PC-3 (cell line): Measurements from ENCODE around the gene TRMT10B. TPM values are rescaled to one million over a fixed set of nuclear protein-coding genes. Genes with fewer than 3 reads are reported as not detected.
"Not testable (repeated sequence)": the region's sequence is repeated elsewhere in the genome, so short reads cannot be mapped to it uniquely, and the experiment has no call there.

Source experiments
- ATAC-seq: fragments of 200-7000 bp; cut with Tn5 transposase; 2 replicates; pipeline ENCODE4 v1.9.1; 2020; ENCODE audit warnings: mild to moderate bottlenecking, moderate library complexity
- BruUV-seq: library from RNA; stranded (reverse); fragments of 400-500 nt; replicated peaks from 2 replicates; lab custom pipeline; 2021; lab: Mats Ljungman, UMichigan
- CTCF ChIA-PET: fragments of 300-600 bp; sonication (Branson Sonifier 250); formaldehyde crosslinking; loops from one replicate; lab custom pipeline; 2022; ENCODE audit warnings: antibody characterized with exemption; lab: Charles Lee
- POLR2A ChIA-PET: fragments of 300-600 bp; sonication (Branson Sonifier 250); formaldehyde crosslinking; loops from one replicate; lab custom pipeline; 2022; ENCODE audit warnings: antibody characterized with exemption; ENCODE audit not compliant: unreplicated experiment; lab: Charles Lee
- DNase-seq: peaks from one replicate; pipeline ENCODE4 v3.0.0-alpha.2; 2015
- H2AFZ ChIP-seq: fragments of 300-600 bp; sonication (generic); 2 replicates; pipeline ENCODE4 v1.6.0; 2016; ENCODE audit warnings: antibody characterized with exemption, low read length
- H3F3A ChIP-seq: fragments of 300-600 bp; sonication (generic); one replicate; pipeline ENCODE4 v1.6.0; 2017; ENCODE audit warnings: antibody characterized with exemption, low read length, control low read depth, mild to moderate bottlenecking; ENCODE audit not compliant: unreplicated experiment
- H3K27ac ChIP-seq: fragments of 300-600 bp; sonication (generic); 2 replicates; pipeline ENCODE4 v1.5.1; 2016; ENCODE audit warnings: mild to moderate bottlenecking, low read length
- H3K27me3 ChIP-seq: fragments of 300-600 bp; sonication (generic); 2 replicates; pipeline ENCODE4 v1.6.1; 2016; ENCODE audit warnings: low read length, mixed read lengths
- H3K36me3 ChIP-seq: fragments of 300-600 bp; sonication (generic); 2 replicates; pipeline ENCODE4 v1.6.1; 2016; ENCODE audit warnings: low read depth, mixed run types, low read length, mixed read lengths
- H3K4me1 ChIP-seq: fragments of 300-600 bp; sonication (generic); 2 replicates; pipeline ENCODE4 v1.5.1; 2016; ENCODE audit warnings: low read length; ENCODE audit not compliant: insufficient read depth
- H3K4me2 ChIP-seq: fragments of 300-600 bp; sonication (generic); 2 replicates; pipeline ENCODE4 v1.6.0; 2016; ENCODE audit warnings: low read length
- H3K4me3 ChIP-seq: fragments of 300-600 bp; sonication (generic); 2 replicates; pipeline ENCODE4 v1.5.1; 2016; ENCODE audit warnings: mild to moderate bottlenecking, low read length, mixed read lengths
- H3K79me2 ChIP-seq: fragments of 300-600 bp; sonication (generic); 2 replicates; pipeline ENCODE4 v1.6.1; 2017; ENCODE audit warnings: low read length, mixed read lengths
- H3K9ac ChIP-seq: fragments of 300-600 bp; sonication (generic); 2 replicates; pipeline ENCODE4 v1.6.0; 2016; ENCODE audit warnings: mild to moderate bottlenecking, low read length
- H3K9me2 ChIP-seq: fragments of 300-600 bp; sonication (generic); replicated peaks from 2 replicates; pipeline ENCODE4 v1.6.1; 2016; ENCODE audit warnings: mixed run types, low read length, mixed read lengths
- H3K9me3 ChIP-seq: fragments of 300-600 bp; sonication (generic); 2 replicates; pipeline ENCODE4 v1.6.1; 2016; ENCODE audit warnings: low read length, mixed read lengths
- H4K20me1 ChIP-seq: fragments of 300-600 bp; sonication (generic); 2 replicates; pipeline ENCODE4 v1.6.1; 2016; ENCODE audit warnings: low read length, mixed read lengths
- CTCF ChIP-seq: fragments of 300-600 bp; sonication (generic); conservative IDR thresholded peaks from 2 replicates; pipeline ENCODE4 v1.5.1; 2017; ENCODE audit warnings: antibody characterized with exemption, low read depth, mild to moderate bottlenecking, low read length
- EZH2 ChIP-seq: fragments of 300-600 bp; sonication (generic); IDR thresholded peaks from one replicate; pipeline ENCODE4 v1.6.1; 2017; ENCODE audit warnings: antibody characterized with exemption, mild to moderate bottlenecking, low read length; ENCODE audit not compliant: unreplicated experiment
- EZH2phosphoT487 ChIP-seq: fragments of 300-600 bp; sonication (generic); IDR thresholded peaks from 2 replicates; pipeline ENCODE4 v1.6.1; 2018; ENCODE audit warnings: mild to moderate bottlenecking, antibody characterized with exemption, low read length, borderline replicate concordance
- intact Hi-C: fragments of 100-400 bp; cut with micrococcal nuclease; formaldehyde crosslinking; loops from 2 replicates; pipeline ENCODE4 v1.9.0; 2023
- total RNA-seq: library from RNA; depleted of rRNA; stranded (reverse); fragments of >200 nt; gene quantifications from 2 replicates; pipeline ENCODE4 v1.2.3, GENCODE V29; 2014; rRNA removed

TRMT10B gene
- total RNA-seq, 1 experiment from 2014 or later = 1.1 TPM

GRCh38 chr9:37820142-37820541, 66.5 kb downstream of the TRMT10B start:
- Histone ChIP-seq H3K9me3 (no peaks in the 10 kb centered on the region), H3K36me3 (peaks cover 6% of the 10 kb centered on the region; the same call in 1 of the 2 replicates), H4K20me1 (no peaks in the 10 kb centered on the region), H3K4me1 (no peaks in the 10 kb centered on the region), H3F3A (no peaks in the 10 kb centered on the region), H2AFZ (no peak overlapping the region), H3K79me2 (no peaks in the 10 kb centered on the region), H3K9ac (no peak overlapping the region), H3K4me2 (no peak overlapping the region), H3K9me2 (no peaks in the 10 kb centered on the region), H3K4me3 (no peak overlapping the region), H3K27me3 (no peaks in the 10 kb centered on the region), H3K27ac (no peak overlapping the region)
- intact Hi-C loops = no loop called here
- TF ChIP-seq EZH2 = no peak
- ATAC-seq (no peak), DNase-seq (no peak)
- POLR2A ChIA-PET = no interaction called here
- no TSS peak for BruUV-seq
- CTCF ChIA-PET = no interaction called here

GRCh38 chr9:37825174-37825573, 71.6 kb downstream of the TRMT10B start:
- H3K4me3 ChIP-seq, intact Hi-C loops, H3F3A ChIP-seq, BruUV-seq, H3K9me3 ChIP-seq, H3K9ac ChIP-seq, H2AFZ ChIP-seq, DNase-seq, H3K36me3 ChIP-seq, ATAC-seq, H3K4me1 ChIP-seq, H3K27me3 ChIP-seq, H3K9me2 ChIP-seq, H3K4me2 ChIP-seq, H4K20me1 ChIP-seq, H3K79me2 ChIP-seq, H3K27ac ChIP-seq, POLR2A ChIA-PET: not testable (repeated sequence)
- CTCF ChIA-PET = interaction anchor here (0.8 kb wide), 1 partner anchor 40 kb away, joined by 3 read pairs; the partner anchor contains the start of gene EXOSC3

- ChIA-PET CTCF (no interaction called here), POLR2A (no interaction called here)
- Histone ChIP-seq H3K27me3 (no peaks in the 10 kb centered on the region), H3K4me2 (no peak overlapping the region), H3F3A (no peaks in the 10 kb centered on the region), H3K9ac (no peak overlapping the region), H3K4me3 (no peak overlapping the region), H3K27ac (no peak overlapping the region), H3K36me3 (no peaks in the 10 kb centered on the region; the same call in 1 of the 2 replicates), H2AFZ (no peak overlapping the region), H3K79me2 (no peaks in the 10 kb centered on the region), H3K9me3 (no peaks in the 10 kb centered on the region), H3K9me2 (no peaks in the 10 kb centered on the region), H3K4me1 (no peaks in the 10 kb centered on the region), H4K20me1 (no peaks in the 10 kb centered on the region)
- DNase-seq (no peak), ATAC-seq (no peak)
- no TSS peak for BruUV-seq
- intact Hi-C loops = no loop called here
- TF ChIP-seq EZH2 (no peak), CTCF (no peak), EZH2phosphoT487 (no peak)
Measured at GRCh38 chr9:37827483-37828165, 74.0 kb downstream of the TRMT10B start.

Other genes starting within 250 kb of the TRMT10B start
- 2.6 and 5.1 TPM in 2 replicates for gene FBXO10, start 177.4 kb upstream of the TRMT10B start, total RNA-seq
- gene TOMM5, start 161.2 kb upstream of the TRMT10B start, total RNA-seq = 220 and 252 TPM in 2 replicates
- gene FRMPD1, start 102.9 kb upstream of the TRMT10B start, total RNA-seq = not detected in 2 replicates
- gene EXOSC3, start 31.3 kb downstream of the TRMT10B start, total RNA-seq = 98.3 and 125 TPM in 2 replicates
- 10.5 and 11.8 TPM in 2 replicates for gene DCAF10, start 47.0 kb downstream of the TRMT10B start, total RNA-seq
- gene SLC25A51, start 150.3 kb downstream of the TRMT10B start, total RNA-seq = 24.1 and 30.6 TPM in 2 replicates